Gastroesophageal sphincter (tissue), 4 donors: ENCODE results near the gene ZNF19. TPM values are rescaled to one million over a fixed set of nuclear protein-coding genes. Genes with fewer than 3 reads are reported as not detected.

Source experiments
- ATAC-seq: fragments of 150-250 bp; one replicate; pipeline ENCODE4 v1.9.1; 2016; ENCODE audit warnings: mild to moderate bottlenecking, moderate library complexity
- H3K27ac ChIP-seq, 4 donors: fragments of 200-600 bp; sonication (generic) in 3 of 4; 1 replicate in 3 of 4; 2 replicates in 1 of 4; pipeline ENCODE4 v1.5.1; 2016 to 2019
- H3K27me3 ChIP-seq: fragments of 200-600 bp; sonication (generic); one replicate; pipeline ENCODE4 v1.5.1; 2019
- H3K36me3 ChIP-seq, 2 donors: fragments of 200-600 bp; sonication (generic); one replicate each; pipeline ENCODE4 v1.5.1; 2019; ENCODE audit warnings: control low read depth in 1 of 2
- H3K4me1 ChIP-seq, 3 donors: fragments of 200-600 bp; sonication (generic); 1 replicate in 2 of 3; 2 replicates in 1 of 3; pipeline ENCODE4 v1.5.1; 2016 to 2019; ENCODE audit warnings: control low read depth in 2 of 3
- H3K4me3 ChIP-seq, 2 donors: fragments of 200-600 bp; sonication (generic); one replicate each; pipeline ENCODE4 v1.5.1; 2019; ENCODE audit warnings: mild to moderate bottlenecking in 1 of 2, moderate library complexity in 1 of 2
- H3K9me3 ChIP-seq, 3 donors: fragments of 200-600 bp; sonication (generic); one replicate each; pipeline ENCODE4 v1.5.1; 2017 to 2019; ENCODE audit warnings: control low read depth in 2 of 3
- EP300 ChIP-seq: sonication (generic); formaldehyde crosslinking; IDR thresholded peaks from one replicate; pipeline ENCODE4 v1.6.1; 2017; ENCODE audit warnings: antibody characterized with exemption, mild to moderate bottlenecking
- POLR2A ChIP-seq, 2 donors: fragments of 450-650 bp; IDR thresholded peaks; one replicate each; pipeline ENCODE4 v1.6.1; 2017; ENCODE audit warnings: antibody characterized with exemption in 2 of 2, mild to moderate bottlenecking in 2 of 2, moderate library complexity in 1 of 2
- POLR2AphosphoS5 ChIP-seq: sonication (generic); formaldehyde crosslinking; IDR thresholded peaks from one replicate; pipeline ENCODE4 v1.6.1; 2017; ENCODE audit warnings: antibody characterized with exemption
- WGBS, 2 donors: methylation state at CpG; one replicate each; pipeline ENCODE4 v1.1.5; 2018; ENCODE audit warnings: low coverage in 1 of 2; 5-methylcytosine and 5-hydroxymethylcytosine counted together
- total RNA-seq, 4 donors: library from RNA; depleted of rRNA; stranded (reverse); fragments of >200 nt; gene quantifications; one replicate each; pipeline ENCODE4 v1.1.0, GENCODE V29; 2016
- TF ChIP-seq, protein P1 (sequence below), 4 experiments: fragments of 200-600 bp in 2 of 4; fragments of 450-650 bp in 2 of 4; sonication (generic) in 1 of 4; IDR thresholded peaks; one replicate each; pipeline ENCODE4 v1.5.1; 2017 to 2019; ENCODE audit warnings: antibody characterized with exemption in 4 of 4, mild to moderate bottlenecking in 2 of 4, moderate library complexity in 2 of 4

ZNF19 gene
- total RNA-seq, 4 donors from 2014 or later, result 2.2 to 7.6 (median 4.2) TPM

DNA sequence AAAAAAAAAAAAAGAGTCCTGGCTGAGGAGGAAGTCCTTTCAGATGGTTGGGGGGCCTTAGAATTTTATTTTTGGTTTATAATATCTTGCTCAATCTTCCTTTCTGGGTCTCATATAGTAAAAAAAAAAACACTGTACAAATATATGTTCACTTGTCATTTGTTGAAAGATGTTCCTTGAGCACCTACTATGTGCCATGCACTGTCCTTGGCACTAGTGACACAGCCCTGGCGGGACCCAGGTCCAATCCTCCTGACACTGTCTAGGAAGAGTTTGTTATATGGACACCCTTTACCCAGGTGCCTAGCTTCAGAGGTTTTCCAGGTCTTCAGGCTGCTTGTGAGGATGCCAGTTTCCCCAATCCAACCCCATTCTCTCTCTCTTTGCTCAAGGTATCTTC lies 39.1 kb upstream of the ZNF19 start:
- Histone ChIP-seq H3K36me3 (no peaks in the 10 kb centered on the region), H3K4me1 (peaks cover 0 to 9% (median 0%) of the 10 kb centered on the region in 3 donors), H3K9me3 (no peaks in the 10 kb centered on the region), H3K27ac (no peak overlapping the region), H3K27me3 (peaks cover 38% of the 10 kb centered on the region), H3K4me3 (no peak overlapping the region)
- 67 to 82% methylated on average over 1 of the region's 1 CpG for WGBS, 2 donors
- TF ChIP-seq, protein P1, sequence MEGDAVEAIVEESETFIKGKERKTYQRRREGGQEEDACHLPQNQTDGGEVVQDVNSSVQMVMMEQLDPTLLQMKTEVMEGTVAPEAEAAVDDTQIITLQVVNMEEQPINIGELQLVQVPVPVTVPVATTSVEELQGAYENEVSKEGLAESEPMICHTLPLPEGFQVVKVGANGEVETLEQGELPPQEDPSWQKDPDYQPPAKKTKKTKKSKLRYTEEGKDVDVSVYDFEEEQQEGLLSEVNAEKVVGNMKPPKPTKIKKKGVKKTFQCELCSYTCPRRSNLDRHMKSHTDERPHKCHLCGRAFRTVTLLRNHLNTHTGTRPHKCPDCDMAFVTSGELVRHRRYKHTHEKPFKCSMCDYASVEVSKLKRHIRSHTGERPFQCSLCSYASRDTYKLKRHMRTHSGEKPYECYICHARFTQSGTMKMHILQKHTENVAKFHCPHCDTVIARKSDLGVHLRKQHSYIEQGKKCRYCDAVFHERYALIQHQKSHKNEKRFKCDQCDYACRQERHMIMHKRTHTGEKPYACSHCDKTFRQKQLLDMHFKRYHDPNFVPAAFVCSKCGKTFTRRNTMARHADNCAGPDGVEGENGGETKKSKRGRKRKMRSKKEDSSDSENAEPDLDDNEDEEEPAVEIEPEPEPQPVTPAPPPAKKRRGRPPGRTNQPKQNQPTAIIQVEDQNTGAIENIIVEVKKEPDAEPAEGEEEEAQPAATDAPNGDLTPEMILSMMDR (IDR thresholded peaks at IDR 0.05), result no peak
- TF ChIP-seq POLR2AphosphoS5 (no peak), EP300 (no peak), POLR2A (IDR thresholded peaks at IDR 0.05) (no peak)
- ATAC-seq, result no peak

DNA sequence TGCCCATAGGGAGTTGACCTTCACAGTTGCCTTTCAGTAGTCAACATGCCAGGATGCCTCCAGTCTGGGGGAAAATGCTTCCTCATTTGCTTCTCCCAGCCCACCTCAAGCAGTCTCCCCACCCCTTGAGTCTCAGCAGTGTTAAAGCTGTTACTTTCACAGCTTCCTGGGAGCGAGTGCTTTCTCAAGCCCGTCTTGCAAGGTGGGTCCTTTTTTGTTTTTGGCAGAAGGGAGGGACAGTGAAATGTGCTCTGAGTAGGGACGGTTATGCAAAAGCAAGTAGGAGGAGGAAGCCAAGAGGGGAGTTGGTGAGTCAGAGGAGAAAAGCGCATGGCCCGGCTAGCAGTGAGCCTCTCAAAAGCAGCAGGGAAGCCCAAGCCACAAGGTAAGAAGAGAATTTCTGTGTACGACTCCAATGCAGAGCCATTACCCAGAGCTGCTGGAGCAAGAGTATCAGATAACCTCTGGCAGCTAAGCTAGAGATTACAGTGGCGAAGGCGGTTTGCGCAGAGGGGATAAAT lies 37.0 kb upstream of the ZNF19 start, which contains the start of gene CHST4:
CHST4 (plus strand) TSS at position 316 of the 521 bp plus-strand sequence. CDS start 10,252 bp downstream, outside the sequence.
- ATAC-seq, result peak; percentile 62
- Histone ChIP-seq H3K4me1 (peaks cover 0 to 9% (median 0%) of the 10 kb centered on the region in 3 donors), H3K27ac (no peak within 1 kb of the TSS), H3K36me3 (no peaks in the 10 kb centered on the region), H3K27me3 (peaks cover 38% of the 10 kb centered on the region), H3K4me3 (no peak within 1 kb of the TSS), H3K9me3 (no peaks in the 10 kb centered on the region)
- no peak for TF ChIP-seq POLR2AphosphoS5
- no peak for TF ChIP-seq POLR2A (IDR thresholded peaks at IDR 0.05)
- TF ChIP-seq, protein P1 (IDR thresholded peaks at IDR 0.05), result no peak
- TF ChIP-seq EP300, result no peak
- WGBS, 2 donors, result 0 to 5% methylated on average over 2 to 7 of the region's 9 CpGs

DNA sequence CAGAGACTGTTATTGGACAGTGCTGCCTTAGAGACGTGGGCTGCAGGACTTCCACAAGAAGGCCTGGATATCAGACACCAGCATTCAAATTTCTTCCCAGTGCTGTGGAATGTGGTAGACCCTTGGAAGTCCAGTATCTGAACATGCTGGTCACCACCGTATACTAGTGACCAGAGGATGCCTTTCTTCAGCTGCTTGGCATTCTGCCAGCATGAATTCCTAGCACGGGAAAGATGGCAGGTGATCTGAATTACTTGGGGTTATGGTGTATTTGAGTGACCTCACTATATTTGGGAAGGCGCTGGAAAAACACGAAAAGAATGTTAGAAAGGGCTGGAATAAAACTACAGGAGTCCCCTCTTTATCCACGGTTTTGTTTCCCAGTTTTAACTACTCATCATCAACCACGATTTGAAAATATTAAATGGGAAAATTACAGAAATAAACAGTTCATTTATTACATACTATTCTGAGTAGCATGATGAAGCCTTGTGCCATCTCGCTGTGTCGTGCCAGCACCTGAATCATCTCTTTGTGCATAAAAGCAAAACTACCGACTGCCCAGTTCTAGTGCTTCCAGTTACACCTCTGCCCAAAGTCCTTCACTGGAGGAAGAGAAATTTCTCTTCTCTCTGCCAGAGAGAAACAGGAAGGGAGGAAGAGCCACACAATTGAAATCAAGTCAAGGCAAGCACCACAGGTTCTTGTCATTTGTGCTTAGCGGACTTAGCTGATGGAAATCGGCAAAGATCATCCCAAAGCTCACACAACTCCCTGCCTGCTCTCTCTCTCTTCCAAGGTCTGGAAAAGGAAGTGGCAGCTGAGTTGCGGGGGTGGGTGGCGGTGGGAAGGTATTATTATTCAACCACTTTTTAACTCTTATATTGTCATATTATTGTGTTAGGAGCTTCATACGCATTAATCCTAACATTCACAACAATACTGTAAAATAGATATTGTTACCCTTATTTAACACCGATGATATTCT lies 35.7 kb upstream of the ZNF19 start:
- no peak overlapping the region for H3K27ac ChIP-seq

DNA sequence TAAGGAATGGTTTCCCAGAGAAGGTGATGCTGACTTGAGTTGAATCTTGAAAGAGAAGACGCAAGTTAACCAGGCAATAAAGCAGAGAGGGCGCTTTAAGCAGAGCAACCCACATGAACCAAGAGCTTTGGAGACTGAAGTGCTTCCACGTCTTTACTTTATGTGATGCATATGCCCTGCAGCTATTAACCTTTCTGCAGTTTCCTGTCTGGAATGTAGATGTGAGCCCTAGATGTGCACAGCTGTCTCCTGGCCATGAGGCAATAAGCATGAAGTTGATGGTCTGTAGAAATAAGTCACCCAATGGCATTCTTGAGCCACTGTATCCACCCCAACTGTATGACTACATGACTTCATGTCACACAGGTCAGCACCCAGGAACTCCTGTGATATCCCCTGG lies 31.4 kb upstream of the ZNF19 start:
- TF ChIP-seq POLR2AphosphoS5, result no peak
- TF ChIP-seq POLR2A (IDR thresholded peaks at IDR 0.05), result no peak
- TF ChIP-seq, protein P1 (IDR thresholded peaks at IDR 0.05), result no peak
- TF ChIP-seq EP300, result no peak
- Histone ChIP-seq H3K27me3 (no peaks in the 10 kb centered on the region), H3K4me1 (no peaks in the 10 kb centered on the region), H3K36me3 (no peaks in the 10 kb centered on the region), H3K9me3 (no peaks in the 10 kb centered on the region), H3K27ac (no peak overlapping the region), H3K4me3 (no peak overlapping the region)
- ATAC-seq, result no peak
- 75% methylated on average over 3 of the region's 3 CpGs for WGBS, 2 donors

More for the DNA sequence above, 35.7 kb upstream of the ZNF19 start:
- TF ChIP-seq, protein P1 (IDR thresholded peaks at IDR 0.05), result no peak
- TF ChIP-seq POLR2AphosphoS5 (no peak), POLR2A (IDR thresholded peaks at IDR 0.05) (no peak), EP300 (no peak)
- Histone ChIP-seq H3K36me3 (no peaks in the 10 kb centered on the region), H3K4me3 (no peak overlapping the region), H3K27me3 (peaks cover 37% of the 10 kb centered on the region), H3K4me1 (peaks cover 0 to 9% (median 0%) of the 10 kb centered on the region in 3 donors), H3K9me3 (no peaks in the 10 kb centered on the region)
- 46 to 55% methylated on average over 14 to 15 of the region's 16 CpGs for WGBS, 2 donors
- ATAC-seq, result no peak
